Cerebellar nuclear complex (tissue), 1 donor: ENCODE measurements around the gene PCBD1.

ENCODE experiments used
- DNase-seq, 2 experiments: peaks; one replicate each; lab custom pipeline; 2025; lab: John Stamatoyannopoulos, UW

Gene PCBD1

DNA sequence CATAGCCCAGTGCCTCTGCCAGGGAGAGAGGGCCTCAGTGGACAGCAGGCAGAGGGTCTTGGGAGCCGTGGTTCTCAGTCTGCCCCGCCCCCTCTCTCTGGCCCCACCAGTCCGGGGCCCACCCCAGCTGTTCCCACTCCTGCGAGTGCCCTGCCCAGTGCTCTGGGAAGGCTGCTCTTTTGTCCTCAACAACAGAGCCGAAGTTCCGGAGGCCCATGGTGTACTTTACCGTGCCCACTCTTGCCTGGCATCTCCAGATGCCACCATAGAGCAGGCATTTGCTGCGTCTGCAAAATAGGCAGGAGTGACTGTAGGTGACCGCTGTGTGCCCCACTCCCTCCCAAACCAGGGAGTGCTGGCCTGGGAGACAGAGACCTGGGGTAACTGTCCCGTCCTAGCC is 29.3 kb upstream of the PCBD1 start:
- DNase-seq: no peak

DNA sequence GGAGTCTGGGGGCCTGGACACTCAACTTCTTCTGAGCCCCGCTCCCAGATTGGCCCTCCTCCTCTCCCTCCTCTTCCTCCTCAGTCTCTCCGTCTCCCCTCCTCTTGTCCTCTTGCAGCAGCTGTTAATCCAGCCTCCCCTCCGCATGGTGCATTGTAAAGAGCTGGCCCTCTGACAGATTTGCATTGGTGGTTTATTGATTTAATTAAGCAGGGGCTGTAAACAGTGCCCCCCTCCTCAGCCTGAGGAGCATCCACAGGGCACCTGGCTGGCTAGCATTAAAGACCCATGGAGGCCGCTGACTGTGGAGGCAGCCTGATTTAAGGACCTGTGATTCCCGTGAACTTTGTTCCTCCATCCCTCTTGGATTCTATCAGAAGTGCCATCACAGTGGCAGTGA is 28.9 kb upstream of the PCBD1 start:
- DNase-seq: no peak

DNA sequence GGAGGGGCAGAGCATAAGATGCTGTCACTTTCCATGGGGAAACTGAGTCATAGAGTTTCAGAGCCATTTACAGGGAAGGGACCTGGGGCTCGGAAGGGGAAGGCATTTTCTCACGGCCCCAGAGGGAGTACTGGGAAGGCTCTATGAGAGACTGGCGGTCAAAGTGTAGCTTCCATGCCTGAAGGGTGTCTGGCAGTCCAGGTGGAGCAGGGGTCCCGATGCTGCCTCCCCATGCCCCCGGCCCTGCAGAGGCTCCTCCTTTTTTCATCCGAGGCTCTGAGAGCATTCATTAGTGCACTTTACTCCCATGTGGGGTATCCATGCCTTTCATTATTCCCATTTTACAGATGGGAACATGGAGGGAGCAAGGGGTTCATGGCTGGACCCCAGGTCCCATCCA is 27.9 kb upstream of the PCBD1 start:
- no peak for DNase-seq

DNA sequence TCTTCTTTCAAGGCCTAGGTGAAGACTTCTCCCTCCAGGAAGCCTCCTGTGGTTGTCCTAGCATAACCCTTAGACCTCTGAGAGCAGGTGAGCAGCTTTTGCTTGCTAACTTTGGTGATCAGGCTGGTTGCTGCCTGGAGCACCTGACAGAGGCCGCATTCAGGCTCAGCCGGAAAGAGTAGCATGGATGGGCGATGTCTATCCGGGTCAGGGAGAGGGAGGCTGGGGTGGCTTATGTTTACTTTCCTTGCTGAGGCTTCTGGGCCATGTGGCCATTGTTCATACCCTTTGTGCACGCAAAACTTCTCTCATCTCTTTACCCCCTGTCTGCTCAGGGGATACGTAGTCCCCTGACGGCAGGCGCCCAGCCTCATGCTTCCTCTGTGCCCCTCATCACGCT is 27.4 kb upstream of the PCBD1 start:
- no peak for DNase-seq

DNA sequence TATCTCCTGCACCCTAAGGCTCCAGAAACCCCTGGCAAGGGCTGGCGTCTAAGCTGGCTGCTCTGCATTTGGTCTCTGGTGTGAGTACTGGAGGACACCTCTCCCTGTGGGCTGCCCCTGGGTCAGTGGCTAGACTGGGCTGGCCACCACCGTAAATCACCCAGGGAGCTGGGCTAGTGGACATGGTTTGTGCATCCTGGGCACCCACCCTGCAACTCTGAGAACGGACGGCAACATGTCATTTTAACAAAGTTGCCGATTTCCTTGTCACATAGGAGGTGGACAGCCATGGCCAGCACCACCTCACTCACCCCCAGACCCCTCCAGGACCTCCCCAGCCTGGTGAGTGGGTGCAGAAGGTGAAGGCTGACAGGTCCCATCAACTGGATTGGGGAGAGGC is 26.8 kb upstream of the PCBD1 start:
- no peak for DNase-seq

DNA sequence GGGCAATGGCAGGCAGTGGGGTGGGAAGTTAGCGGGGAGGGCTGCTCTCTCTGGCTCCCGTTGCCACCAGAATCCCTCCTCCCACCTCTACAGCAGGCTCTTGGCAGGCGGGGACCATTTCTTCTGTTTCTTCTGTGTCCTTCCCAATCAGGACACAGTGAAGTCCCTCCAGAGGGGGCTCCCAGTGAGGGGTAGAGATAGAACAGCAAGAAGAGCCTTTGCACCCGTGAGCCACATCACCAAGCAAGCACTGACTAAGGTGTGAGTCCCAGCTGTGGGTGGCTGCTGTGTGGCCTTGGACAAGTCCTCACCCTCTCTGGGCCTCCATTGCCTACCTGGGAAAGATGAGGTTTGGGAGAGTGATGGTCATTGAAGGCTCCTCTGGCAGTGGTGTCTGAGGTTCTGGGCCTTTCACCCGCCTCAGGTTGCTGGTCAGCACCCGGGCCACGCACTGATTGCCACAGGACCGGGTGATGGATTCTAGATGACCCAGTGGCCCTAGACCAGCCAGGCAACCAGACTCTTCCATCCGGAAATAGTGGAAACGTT is 26.0 kb upstream of the PCBD1 start:
- DNase-seq: no peak

DNA sequence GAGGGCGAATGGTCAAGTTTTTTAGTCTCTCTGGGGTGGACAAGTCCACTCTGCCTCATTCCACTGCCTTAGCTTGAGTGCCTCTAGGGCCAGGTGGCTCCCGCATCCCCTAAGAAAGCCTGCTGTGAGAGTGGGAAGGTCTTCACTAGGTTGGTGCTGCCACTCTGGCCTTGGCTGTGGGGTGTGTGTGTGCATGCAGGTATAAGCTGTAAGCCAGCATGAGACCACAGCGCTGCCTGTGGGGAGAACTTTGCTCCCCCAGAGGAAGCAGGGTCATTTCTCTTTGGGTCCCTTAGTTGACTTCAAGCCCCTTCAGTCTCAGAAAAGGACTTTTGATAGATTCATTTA is 25.5 kb upstream of the PCBD1 start:
- DNase-seq: no peak

DNA sequence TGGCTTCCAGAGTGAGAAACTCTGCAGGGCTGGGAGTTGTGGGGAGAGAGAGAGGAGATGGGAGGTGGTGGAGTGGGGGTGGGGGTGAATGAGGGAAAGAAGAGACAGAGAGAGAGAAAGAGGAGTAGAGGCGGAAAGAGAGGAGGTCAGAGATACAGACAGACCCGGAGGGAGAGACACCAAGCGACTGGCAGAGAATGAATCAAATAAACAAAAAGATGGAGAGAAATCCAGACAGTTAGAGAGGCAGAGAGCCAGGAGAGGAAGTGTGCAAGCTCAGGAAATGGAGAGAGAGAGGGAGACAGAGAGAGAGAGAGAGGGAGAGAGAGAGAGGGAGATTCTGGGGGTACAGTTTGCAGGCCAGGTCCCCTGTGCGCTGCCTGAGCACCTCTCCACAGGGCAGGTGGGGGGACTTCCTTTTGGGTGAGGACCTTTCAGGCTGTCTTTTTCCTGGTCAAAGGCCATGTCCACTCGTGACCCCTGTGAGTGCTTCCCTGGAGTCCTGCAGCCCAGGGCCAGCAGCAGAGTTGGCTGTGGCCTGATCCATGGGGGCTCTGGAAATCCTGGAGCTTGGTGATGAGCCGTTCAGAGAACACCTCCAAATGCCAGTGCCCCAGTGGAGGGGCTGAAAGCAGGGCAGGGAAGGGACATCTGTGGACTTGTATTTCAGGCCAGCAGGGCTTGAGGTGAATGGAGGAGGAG is 25.0 kb upstream of the PCBD1 start:
- no peak for DNase-seq

DNA sequence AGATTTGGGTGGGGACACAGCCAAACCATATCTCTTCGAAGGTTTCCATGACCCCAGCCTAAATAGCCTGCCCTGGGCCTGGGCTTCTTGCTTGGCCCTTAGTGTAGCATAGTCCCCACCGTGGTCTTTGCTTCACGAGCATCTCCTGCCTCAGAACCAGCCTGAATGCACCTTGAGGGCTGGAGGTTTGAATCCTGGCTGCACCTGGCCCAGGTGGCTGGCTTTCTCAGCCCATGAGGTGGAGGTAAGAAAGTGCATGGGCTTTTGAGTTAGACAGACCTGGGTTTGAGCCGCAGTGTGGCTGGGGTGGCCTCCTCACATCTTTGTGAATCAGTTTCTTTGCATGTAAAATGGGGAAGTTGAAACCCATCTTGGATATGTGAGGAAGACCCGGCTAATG is 24.2 kb upstream of the PCBD1 start:
- no peak for DNase-seq

DNA sequence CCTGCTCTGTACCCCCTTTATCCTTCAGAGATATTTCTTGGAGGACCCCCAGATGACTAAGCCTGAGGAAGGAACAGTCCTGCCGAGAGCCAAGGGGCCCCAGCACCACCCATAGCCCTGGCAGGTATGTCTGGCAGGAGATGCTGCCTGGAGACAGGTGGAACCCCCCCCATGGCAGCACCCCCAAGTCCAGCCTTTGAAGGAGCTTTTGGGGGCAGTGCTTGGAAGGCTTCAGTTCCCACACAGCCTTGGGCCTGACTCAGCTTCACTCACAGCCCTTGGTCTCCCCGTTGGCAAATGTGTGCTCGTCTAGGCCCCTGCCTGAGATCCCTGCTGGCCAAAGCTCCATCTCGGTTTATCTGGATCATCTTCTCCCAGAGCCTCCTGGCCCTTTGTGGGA is 23.0 kb upstream of the PCBD1 start:
- no peak for DNase-seq

DNA sequence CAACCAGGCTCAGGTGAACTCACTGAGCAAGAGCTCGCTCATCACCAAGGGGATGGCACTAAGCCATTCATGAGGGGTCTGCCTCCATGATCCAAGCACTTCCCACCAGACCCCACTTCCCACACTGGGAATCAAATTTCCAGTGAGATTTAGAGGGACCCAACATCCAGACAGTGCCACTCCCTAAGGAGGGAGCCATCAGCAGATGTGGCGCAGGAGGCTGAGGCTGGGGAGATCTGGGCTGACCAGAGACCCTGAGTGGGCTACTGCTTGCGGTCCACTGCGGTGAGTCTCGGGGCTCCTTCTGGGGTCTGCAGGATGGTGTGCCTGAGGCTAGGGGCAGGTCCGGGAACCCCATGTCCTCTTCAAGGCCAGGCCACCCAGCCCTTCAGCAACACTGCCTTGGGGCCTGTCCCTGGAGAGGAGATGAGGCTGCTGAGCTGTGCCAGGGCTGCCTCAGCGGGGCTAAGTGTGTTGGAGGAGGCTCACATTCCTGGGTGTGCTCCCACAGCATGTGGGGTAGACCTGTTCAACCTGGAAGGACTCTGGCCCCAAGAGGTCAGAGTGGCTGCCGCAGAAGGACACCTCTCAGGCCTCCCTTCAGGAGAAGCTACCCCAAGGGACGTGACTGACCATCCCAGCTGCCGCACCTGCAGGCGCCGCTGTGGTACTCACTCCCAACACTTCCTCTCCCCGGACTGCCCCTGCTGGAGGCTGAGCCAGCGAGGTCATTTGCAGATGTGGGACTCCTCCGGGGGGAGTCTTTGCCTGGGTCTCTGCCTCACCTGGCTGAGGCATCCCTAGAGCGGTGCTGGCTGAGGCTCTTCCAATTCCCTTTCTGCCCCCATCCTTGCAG is 22.3 kb upstream of the PCBD1 start:
- DNase-seq: no peak

DNA sequence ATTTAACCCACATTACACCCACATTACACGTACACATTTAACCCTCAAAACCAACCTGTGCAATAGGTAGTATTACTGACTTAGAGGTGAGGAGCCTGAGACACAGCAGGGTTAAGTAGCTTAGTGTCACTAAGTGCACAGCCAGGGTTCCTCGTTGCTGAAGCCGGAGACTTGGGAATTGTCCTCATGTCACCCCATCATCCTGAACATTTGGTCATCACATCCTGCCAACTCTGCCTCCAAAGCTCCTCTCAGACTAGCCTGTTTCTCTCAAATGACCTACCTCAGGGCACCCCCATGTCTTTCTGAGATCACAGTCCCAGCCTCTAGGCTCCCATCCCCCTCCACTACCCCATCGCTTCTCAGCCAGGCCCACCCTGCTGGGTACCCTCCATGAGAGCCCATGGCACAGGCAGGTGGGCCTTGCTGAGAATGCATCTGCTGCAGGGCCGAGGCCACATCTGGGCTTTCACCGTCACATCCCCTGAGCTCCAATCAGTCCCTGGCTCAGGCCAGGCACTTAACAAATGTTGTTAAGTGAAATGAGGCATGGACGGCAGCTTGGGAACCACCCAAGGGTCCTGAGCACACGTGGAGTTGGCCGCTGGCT is 21.1 kb upstream of the PCBD1 start:
- DNase-seq: no peak

DNA sequence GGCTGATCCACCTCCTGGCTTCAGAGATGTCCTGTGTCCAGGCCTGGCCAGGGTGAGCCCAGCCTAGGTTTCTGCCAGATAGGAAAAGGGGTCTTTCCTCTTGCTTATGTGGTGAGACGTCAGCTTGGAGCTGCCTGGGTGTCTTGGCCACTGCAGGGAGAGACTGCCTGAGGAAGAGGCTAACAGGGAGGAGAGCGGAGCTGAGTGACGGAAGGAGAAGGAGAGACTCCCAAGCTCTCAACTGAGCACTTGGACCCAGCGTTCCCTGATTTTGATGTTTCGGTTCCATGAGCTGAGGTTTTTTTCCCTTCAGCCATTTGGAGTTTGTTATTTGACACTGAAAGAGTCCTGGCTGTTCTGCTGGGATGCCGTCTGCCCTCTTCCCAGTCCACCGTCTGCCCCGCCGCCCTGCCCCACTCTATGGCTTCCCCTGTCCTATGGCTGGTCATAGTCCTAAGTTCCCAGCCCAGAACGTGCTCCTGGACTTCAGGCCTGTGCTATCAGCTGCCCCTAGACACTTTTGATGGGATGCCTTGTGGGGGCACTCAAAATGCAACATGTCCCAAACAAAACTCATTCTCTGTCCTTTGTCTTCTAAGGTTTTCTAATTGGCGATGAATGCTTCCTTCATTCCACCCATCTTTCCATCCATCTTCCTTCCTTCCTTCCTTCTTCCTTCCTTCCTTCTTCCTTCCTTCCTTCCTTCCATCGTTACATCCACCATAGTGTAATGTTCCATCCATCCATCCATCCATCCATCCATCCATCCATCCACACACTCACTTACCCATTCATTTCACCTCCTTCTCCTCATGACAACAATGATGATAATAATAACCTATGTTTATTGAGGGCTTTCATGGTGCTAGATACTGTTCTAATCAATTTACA is 20.3 kb upstream of the PCBD1 start:
- DNase-seq: no peak

DNA sequence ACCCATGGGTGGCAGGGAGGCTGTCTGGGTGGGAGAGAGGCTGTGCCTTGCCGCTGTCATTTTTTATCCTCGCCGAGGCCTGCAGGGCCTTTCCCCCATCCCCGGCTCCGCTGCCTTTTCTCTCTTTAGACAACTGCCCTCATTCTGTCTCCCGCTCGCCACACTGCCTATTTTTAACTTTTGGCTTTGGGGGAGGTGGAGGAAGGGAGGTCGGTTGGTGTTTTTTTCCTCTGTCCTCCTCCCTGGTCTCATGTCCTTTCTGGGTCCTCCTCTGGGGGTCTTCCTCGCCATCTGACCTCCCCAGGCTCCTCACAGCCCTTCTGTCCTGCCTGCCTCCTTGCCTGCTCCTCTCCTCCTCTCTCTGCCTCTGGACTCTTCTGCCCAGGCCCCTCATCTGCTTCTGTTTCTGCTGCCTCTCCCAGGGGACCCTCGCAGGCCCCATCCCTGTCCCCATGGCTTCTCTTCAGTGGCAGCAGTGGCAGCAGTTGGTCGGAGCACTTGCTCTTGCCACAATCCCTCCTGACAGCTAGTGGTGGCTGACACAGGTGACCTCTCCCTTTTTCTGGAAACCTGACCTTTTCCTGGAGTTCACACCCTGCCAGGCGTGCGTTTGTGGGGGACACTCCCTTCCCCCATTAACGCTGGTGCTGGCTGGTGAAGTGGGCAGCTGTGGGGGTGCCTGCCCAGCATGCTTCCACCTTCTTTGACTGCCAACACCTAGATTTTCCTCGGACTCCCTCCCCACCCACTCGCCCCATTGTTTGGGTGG is 19.5 kb upstream of the PCBD1 start:
- no peak for DNase-seq

DNA sequence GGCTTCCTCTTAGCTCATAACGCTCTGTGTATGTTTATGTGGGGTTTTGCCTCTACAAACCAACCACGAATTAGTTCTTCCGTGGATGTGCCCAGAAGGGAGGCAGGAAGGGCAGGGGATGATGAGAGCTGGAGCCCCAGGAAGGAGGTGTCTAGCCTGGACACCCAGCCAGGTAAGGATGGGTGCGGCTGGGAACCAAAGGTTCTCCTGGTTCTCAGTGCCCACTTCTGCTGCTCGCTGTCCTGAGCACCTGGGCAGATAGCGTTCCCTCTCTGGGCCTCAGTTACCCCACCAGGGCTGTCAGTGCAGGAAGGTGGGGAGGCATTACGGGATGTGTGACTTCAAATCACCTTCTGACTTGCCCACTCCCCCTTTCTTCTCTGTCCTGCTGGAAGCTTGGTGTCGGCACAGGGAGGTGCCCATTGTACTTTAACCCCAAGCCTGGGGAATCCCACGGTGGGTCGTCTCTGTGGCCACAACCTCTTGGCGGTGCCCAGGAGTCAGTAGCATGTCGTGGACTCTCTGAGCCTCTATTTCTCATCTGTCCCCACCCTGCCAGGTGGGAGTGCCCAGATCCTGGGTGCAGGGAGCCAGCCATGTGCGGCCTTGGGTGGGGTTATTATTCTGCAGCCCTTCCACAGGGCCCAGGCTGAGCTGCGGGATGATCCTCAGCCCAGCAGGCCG is 18.7 kb upstream of the PCBD1 start:
- no peak for DNase-seq

DNA sequence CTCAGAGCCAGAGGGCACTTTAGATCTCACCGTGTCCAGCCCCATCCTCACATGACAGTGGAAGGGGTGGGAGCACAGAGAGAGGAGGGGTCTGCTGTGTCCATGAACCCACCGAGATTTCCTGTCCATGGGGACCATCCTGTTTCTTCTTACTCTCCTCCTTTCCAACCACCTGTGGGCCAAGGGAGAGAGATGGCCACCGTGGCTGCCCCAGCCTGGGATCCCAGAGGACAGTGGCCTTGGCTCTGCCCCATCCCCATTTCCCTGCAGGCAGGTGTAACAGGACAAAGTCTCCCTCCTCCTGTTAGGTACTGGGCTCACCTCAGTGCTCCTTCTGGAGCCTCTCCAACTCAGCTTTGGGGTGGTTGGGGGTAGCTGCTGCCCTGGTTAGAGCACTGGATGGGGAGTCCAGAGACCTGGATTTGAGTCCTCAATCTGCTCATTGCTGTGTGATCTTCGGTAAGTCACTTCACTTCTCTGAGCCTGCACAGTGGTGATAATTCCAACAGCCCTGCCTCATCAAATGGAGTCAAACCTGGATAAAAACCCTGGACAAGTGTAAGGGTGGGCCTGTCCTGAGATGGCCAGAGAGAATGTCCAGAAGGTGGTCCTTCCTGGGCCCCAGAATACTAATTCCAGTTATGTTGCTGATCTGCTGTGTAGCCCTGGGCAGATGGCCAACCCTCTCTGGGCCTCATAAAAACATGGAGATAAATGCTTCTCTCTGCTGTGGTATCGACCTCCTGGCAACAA is 17.8 kb upstream of the PCBD1 start:
- DNase-seq: no peak

DNA sequence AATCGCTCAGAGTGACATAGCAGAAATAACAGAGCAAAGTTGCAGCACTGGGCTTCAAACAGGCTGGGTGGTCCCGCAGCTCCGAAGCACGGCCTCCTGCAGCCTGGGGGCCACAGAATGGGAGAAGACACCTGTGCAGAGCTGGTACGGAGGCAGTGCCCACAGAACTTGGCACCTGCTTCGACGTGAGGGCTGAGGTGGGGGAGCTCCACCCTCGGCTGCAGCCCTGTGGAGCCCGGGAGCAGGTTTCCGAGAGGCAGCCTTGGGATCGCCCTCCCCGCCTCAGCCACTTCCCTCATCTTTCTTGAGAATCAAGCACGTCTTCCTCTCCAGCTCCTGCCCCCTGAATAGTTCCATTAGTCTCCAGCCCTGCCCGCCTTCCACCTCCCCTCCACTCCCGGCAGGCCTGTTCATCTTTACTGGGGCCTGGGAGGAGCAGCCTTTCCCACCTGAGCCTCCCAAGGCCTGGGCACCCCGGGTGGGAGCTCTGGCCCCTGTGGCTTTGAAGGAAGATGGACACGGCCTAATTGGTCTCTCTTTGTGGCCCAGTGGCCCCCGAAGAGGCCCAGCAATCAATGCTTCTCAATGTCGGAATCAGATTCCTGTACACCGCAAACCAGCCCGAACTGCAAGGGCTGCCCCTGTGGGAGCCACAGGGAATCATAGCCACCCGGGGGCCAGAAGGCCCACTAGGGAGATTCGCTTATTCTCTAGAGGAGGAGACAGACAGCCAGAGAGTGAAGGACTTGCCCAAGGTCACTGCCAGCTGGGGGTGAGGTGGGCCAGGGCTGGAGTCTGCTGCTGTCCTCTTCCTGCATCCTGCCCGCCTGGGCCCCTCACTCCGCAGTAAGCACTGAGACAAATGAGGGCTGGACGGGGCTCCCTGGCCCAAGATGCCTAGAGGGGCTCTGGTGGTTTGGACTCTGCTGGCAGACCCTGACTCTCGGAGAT is 17.0 kb upstream of the PCBD1 start:
- DNase-seq: no peak

DNA sequence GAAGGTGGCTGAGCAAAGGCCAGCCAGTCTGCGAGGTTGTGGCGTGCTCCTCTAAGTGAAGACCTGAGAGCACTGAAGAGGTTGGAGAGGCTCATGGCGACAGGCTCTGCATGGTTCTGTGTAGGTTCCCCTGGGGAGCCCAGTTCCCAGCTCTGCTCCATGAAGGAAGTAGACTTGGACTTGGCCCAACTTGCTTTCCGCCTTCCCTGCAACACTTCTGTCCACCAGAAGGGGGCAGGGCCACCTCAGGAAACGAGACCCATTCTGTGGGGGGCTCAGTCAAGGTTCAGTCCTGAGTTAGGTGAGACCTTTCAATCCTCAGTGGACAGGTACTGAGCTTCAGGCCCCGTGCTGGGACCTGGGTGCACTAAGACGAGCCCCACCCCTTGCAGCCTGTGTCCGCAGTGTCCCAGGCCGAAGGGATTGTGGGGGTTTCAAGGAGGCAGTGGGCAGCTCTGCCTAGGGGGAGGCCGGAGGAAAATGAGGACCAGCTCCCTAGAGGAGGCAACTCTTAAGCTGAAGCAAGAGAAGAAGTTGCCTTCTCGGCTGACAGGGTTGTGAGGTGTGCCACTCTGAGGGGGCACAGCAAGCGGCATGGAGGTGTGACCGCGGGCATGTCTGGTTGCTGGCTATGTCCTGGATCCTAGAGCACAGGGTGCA is 15.0 kb upstream of the PCBD1 start:
- peak in 1 of 2 experiments; percentile 58 for DNase-seq
